Suprapubic skin (tissue), 4 donors: ENCODE results near the gene IFTAP.

Experiments
- CTCF ChIP-seq, 2 donors: fragments of 200-600 bp in 1 of 2; fragments of 450-650 bp in 1 of 2; sonication (generic) in 1 of 2; IDR thresholded peaks; one replicate each; pipeline ENCODE4 v1.5.1; 2016 to 2019; ENCODE audit warnings: antibody characterized with exemption in 2 of 2, mild to moderate bottlenecking in 1 of 2, moderate library complexity in 1 of 2
- POLR2A ChIP-seq, 2 donors: fragments of 450-650 bp; IDR thresholded peaks; one replicate each; pipeline ENCODE4 v1.6.1; 2017; ENCODE audit warnings: antibody characterized with exemption in 2 of 2, mild to moderate bottlenecking in 2 of 2, moderate library complexity in 2 of 2
- POLR2AphosphoS5 ChIP-seq, 3 donors: sonication (generic); formaldehyde crosslinking; IDR thresholded peaks; one replicate each; pipeline ENCODE4 v1.6.1; 2017; ENCODE audit warnings: antibody characterized with exemption in 3 of 3

GRCh38 chr11:36558571-36559413 lies 35.5 kb upstream of the IFTAP start:
- TF ChIP-seq POLR2AphosphoS5 (IDR thresholded peaks at IDR 0.05) (no peak), POLR2A (IDR thresholded peaks at IDR 0.05) (no peak), CTCF (IDR thresholded peaks at IDR 0.05) (no peak)
